ENCODE data around the gene STK40. TPM values are rescaled to one million over a fixed set of nuclear protein-coding genes. Genes with fewer than 3 reads are reported as not detected.

Gene STK40
- polyA plus RNA-seq, 1 donor: 24.2 TPM

GRCh38 chr1:36320291-36320761 is 65.4 kb downstream of the STK40 start:
- no peak for DNase-seq (ENCODE audit: low read depth)

GRCh38 chr1:36309397-36309796 is 76.3 kb downstream of the STK40 start:
- no peak for DNase-seq (ENCODE audit: low read depth)

GRCh38 chr1:36307601-36308330 is 78.0 kb downstream of the STK40 start:
- DNase-seq (ENCODE audit: low read depth): no peak

- peak; percentile 83 for DNase-seq (ENCODE audit: low read depth)
Observed at GRCh38 chr1:36306902-36307456, 78.7 kb downstream of the STK40 start.

GRCh38 chr1:36306210-36306901 is 79.4 kb downstream of the STK40 start, which contains the start of gene SH3D21:
SH3D21 (plus strand) TSS chr1:36306368; CDS start chr1:36306421, 53 bp downstream.
- no peak for DNase-seq (ENCODE audit: low read depth)

- no peak for DNase-seq (ENCODE audit: low read depth)
Observed at GRCh38 chr1:36305915-36306209, 79.9 kb downstream of the STK40 start.

- DNase-seq (ENCODE audit: low read depth): no peak
Observed at GRCh38 chr1:36304970-36305914, 80.5 kb downstream of the STK40 start.

- DNase-seq (ENCODE audit: low read depth): no peak
Observed at GRCh38 chr1:36304521-36304920, 81.2 kb downstream of the STK40 start.

- no peak for DNase-seq (ENCODE audit: low read depth)
Observed at GRCh38 chr1:36303650-36304360, 81.9 kb downstream of the STK40 start.

GRCh38 chr1:36303244-36303643 is 82.5 kb downstream of the STK40 start:
- no peak for DNase-seq (ENCODE audit: low read depth)

GRCh38 chr1:36301220-36301619 is 84.5 kb downstream of the STK40 start:
- no peak for DNase-seq (ENCODE audit: low read depth)

- DNase-seq (ENCODE audit: low read depth): no peak
Observed at GRCh38 chr1:36300526-36300925, 85.2 kb downstream of the STK40 start.

- no peak for DNase-seq (ENCODE audit: low read depth)
Observed at GRCh38 chr1:36298640-36299039, 87.1 kb downstream of the STK40 start.

GRCh38 chr1:36297062-36297461 is 88.7 kb downstream of the STK40 start:
- DNase-seq (ENCODE audit: low read depth): no peak

- no peak for DNase-seq (ENCODE audit: low read depth)
Observed at GRCh38 chr1:36295390-36295789, 90.3 kb downstream of the STK40 start.

Other genes with a start within 250 kb of the STK40 start
- 31.9 TPM for gene TRAPPC3, start 236.4 kb downstream of the STK40 start, polyA plus RNA-seq (ENCODE audit: insufficient read length)
- 148 TPM for gene MAP7D1, start 229.8 kb downstream of the STK40 start, polyA plus RNA-seq (ENCODE audit: insufficient read length)
- 91.2 TPM for gene THRAP3, start 161.5 kb downstream of the STK40 start, polyA plus RNA-seq (ENCODE audit: insufficient read length)
- 2.8 TPM for gene SH3D21, start 79.6 kb downstream of the STK40 start, polyA plus RNA-seq (ENCODE audit: insufficient read length)
- 29.6 TPM for gene EVA1B, start 62.3 kb downstream of the STK40 start, polyA plus RNA-seq (ENCODE audit: insufficient read length)
- 24.0 TPM for gene LSM10, start 12.0 kb upstream of the STK40 start, polyA plus RNA-seq (ENCODE audit: insufficient read length)
- gene OSCP1, start 64.5 kb upstream of the STK40 start, polyA plus RNA-seq (ENCODE audit: insufficient read length): 6.1 TPM
- 56.3 TPM for gene MRPS15, start 78.5 kb upstream of the STK40 start, polyA plus RNA-seq (ENCODE audit: insufficient read length)
- 3.4 TPM for gene CSF3R, start 97.0 kb upstream of the STK40 start, polyA plus RNA-seq (ENCODE audit: insufficient read length)

Measured in forelimb muscle (tissue), 1 donor.